ENCODE measurements around the gene CELA2A. TPM values are rescaled to one million over a fixed set of nuclear protein-coding genes. Genes with fewer than 3 reads are reported as not detected.

CELA2A gene
- total RNA-seq, 2 donors from 2014 or later: not detected

GRCh38 chr1:15451014-15451722 lies 5.4 kb upstream of the CELA2A start:
- no peak overlapping the region for H3K9ac ChIP-seq (ENCODE audit: extremely low read depth, low read length, poor library complexity, severe bottlenecking)
- H3K36me3 Mint-ChIP-seq (ENCODE audit: low read depth): no peaks in the 10 kb centered on the region
- 96 to 97% methylated on average over 3 to 6 of the region's 6 CpGs for WGBS, 2 experiments (ENCODE audit: insufficient coverage in 1 of 2, insufficient read length in 1 of 2)
- no peaks in the 10 kb centered on the region for H3K36me3 ChIP-seq (ENCODE audit: control insufficient read depth, insufficient read depth, low read length)
- H3K4me3 ChIP-seq (ENCODE audit: low read length): no peak overlapping the region
- H3K4me1 ChIP-seq (ENCODE audit: control insufficient read depth, insufficient read depth, low read length): no peaks in the 10 kb centered on the region
- H3K4me1 Mint-ChIP-seq: peaks cover 5% of the 10 kb centered on the region
- no peak overlapping the region for H3K27ac Mint-ChIP-seq
- no peak for TF ChIP-seq CTCF (conservative IDR thresholded peaks at IDR 0.05)
- H3K27me3 Mint-ChIP-seq (ENCODE audit: insufficient read depth): no peaks in the 10 kb centered on the region
- no peak overlapping the region for H3K27ac ChIP-seq (ENCODE audit: low read depth, low read length)
- no peaks in the 10 kb centered on the region for H3K27me3 ChIP-seq (ENCODE audit: control insufficient read depth, insufficient read depth, low read length, poor library complexity, severe bottlenecking)
- DNase-seq: no peak
- no peaks in the 10 kb centered on the region for H3K9me3 ChIP-seq (ENCODE audit: control insufficient read depth, low read length)
- no peak overlapping the region for H3K4me3 Mint-ChIP-seq
- H3K9me3 Mint-ChIP-seq: peaks cover 5% of the 10 kb centered on the region

GRCh38 chr1:15452216-15452615 lies 4.3 kb upstream of the CELA2A start:
- H3K27ac ChIP-seq (ENCODE audit: low read depth, low read length): no peak overlapping the region
- 92% methylated on average over 1 of the region's 1 CpG; no CpG with 5 or more reads in 1 of the 2 experiments for WGBS, 2 experiments (ENCODE audit: insufficient coverage in 1 of 2, insufficient read length in 1 of 2)
- H3K4me1 Mint-ChIP-seq: peaks cover 9% of the 10 kb centered on the region
- no peaks in the 10 kb centered on the region for H3K4me1 ChIP-seq (ENCODE audit: control insufficient read depth, insufficient read depth, low read length)
- H3K36me3 Mint-ChIP-seq (ENCODE audit: low read depth): no peaks in the 10 kb centered on the region
- H3K9me3 ChIP-seq (ENCODE audit: control insufficient read depth, low read length): no peaks in the 10 kb centered on the region
- H3K4me3 ChIP-seq (ENCODE audit: low read length): no peak overlapping the region
- H3K27me3 Mint-ChIP-seq (ENCODE audit: insufficient read depth): no peaks in the 10 kb centered on the region
- no peak overlapping the region for H3K27ac Mint-ChIP-seq
- no peak overlapping the region for H3K9ac ChIP-seq (ENCODE audit: extremely low read depth, low read length, poor library complexity, severe bottlenecking)
- H3K36me3 ChIP-seq (ENCODE audit: control insufficient read depth, insufficient read depth, low read length): no peaks in the 10 kb centered on the region
- no peak for DNase-seq
- H3K4me3 Mint-ChIP-seq: no peak overlapping the region
- TF ChIP-seq CTCF (conservative IDR thresholded peaks at IDR 0.05): no peak
- peaks cover 5% of the 10 kb centered on the region for H3K9me3 Mint-ChIP-seq
- no peaks in the 10 kb centered on the region for H3K27me3 ChIP-seq (ENCODE audit: control insufficient read depth, insufficient read depth, low read length, poor library complexity, severe bottlenecking)

GRCh38 chr1:15452866-15453571 lies 3.5 kb upstream of the CELA2A start:
- no peaks in the 10 kb centered on the region for H3K27me3 Mint-ChIP-seq (ENCODE audit: insufficient read depth)
- Histone ChIP-seq H3K4me3 (ENCODE audit: low read length) (no peak overlapping the region), H3K9ac (ENCODE audit: extremely low read depth, low read length, poor library complexity, severe bottlenecking) (peak overlapping the region; percentile 15), H3K27ac (ENCODE audit: low read depth, low read length) (no peak overlapping the region), H3K27me3 (ENCODE audit: control insufficient read depth, insufficient read depth, low read length, poor library complexity, severe bottlenecking) (no peaks in the 10 kb centered on the region), H3K9me3 (ENCODE audit: control insufficient read depth, low read length) (no peaks in the 10 kb centered on the region), H3K36me3 (ENCODE audit: control insufficient read depth, insufficient read depth, low read length) (no peaks in the 10 kb centered on the region), H3K4me1 (ENCODE audit: control insufficient read depth, insufficient read depth, low read length) (no peaks in the 10 kb centered on the region)
- no peak for DNase-seq
- H3K9me3 Mint-ChIP-seq: peaks cover 5% of the 10 kb centered on the region
- no peak overlapping the region for H3K27ac Mint-ChIP-seq
- no peak for TF ChIP-seq CTCF (conservative IDR thresholded peaks at IDR 0.05)
- no peak overlapping the region for H3K4me3 Mint-ChIP-seq
- WGBS, 2 experiments (ENCODE audit: insufficient coverage in 1 of 2, insufficient read length in 1 of 2): 90 to 94% methylated on average over 9 to 10 of the region's 10 CpGs
- H3K4me1 Mint-ChIP-seq: peaks cover 13% of the 10 kb centered on the region
- no peaks in the 10 kb centered on the region for H3K36me3 Mint-ChIP-seq (ENCODE audit: low read depth)

Data from endodermal cell (in vitro differentiated cells).